Activated gamma-delta T cell treated with Interleukin-2 at 50 U/mL for 16 hours (primary cell): ENCODE measurements around the gene POLR3E.

Experiments used
- DNase-seq: peaks from one replicate; pipeline ENCODE4 v3.0.0-alpha.2; 2020

Gene POLR3E

GRCh38 chr16:22297114-22297870 lies at the start of gene POLR3E:
Gene POLR3E, plus strand, starts transcription at chr16:22297409. Its CDS starts 5,560 bp downstream, at chr16:22302969.
- peak; percentile 100 for DNase-seq

- DNase-seq: no peak
These were observed 46.7 kb upstream of the POLR3E start for GRCh38 chr16:22250522-22250921.

GRCh38 chr16:22252317-22252716 lies 44.9 kb upstream of the POLR3E start:
- no peak for DNase-seq

GRCh38 chr16:22253272-22253671 lies 43.9 kb upstream of the POLR3E start:
- no peak for DNase-seq

GRCh38 chr16:22255335-22255734 lies 41.9 kb upstream of the POLR3E start:
- DNase-seq: no peak

- no peak for DNase-seq
These were observed 39.8 kb upstream of the POLR3E start for GRCh38 chr16:22257440-22257839.

- DNase-seq: no peak
These were observed 36.7 kb upstream of the POLR3E start for GRCh38 chr16:22260490-22260889.

- no peak for DNase-seq
These were observed 34.7 kb upstream of the POLR3E start for GRCh38 chr16:22262460-22262859.

GRCh38 chr16:22264786-22265185 lies 32.4 kb upstream of the POLR3E start:
- no peak for DNase-seq

GRCh38 chr16:22265351-22265750 lies 31.9 kb upstream of the POLR3E start:
- no peak for DNase-seq

GRCh38 chr16:22266546-22266945 lies 30.7 kb upstream of the POLR3E start:
- DNase-seq: no peak

- no peak for DNase-seq
These were observed 29.4 kb upstream of the POLR3E start for GRCh38 chr16:22267764-22268163.

- no peak for DNase-seq
These were observed 26.7 kb upstream of the POLR3E start for GRCh38 chr16:22270525-22270924.

GRCh38 chr16:22272870-22273650 lies 24.1 kb upstream of the POLR3E start:
- DNase-seq: no peak

- no peak for DNase-seq
These were observed 22.3 kb upstream of the POLR3E start for GRCh38 chr16:22274916-22275315.

GRCh38 chr16:22278441-22279230 lies 18.6 kb upstream of the POLR3E start:
- DNase-seq: no peak

GRCh38 chr16:22282254-22282892 lies 14.8 kb upstream of the POLR3E start:
- no peak for DNase-seq

GRCh38 chr16:22284637-22285036 lies 12.6 kb upstream of the POLR3E start:
- no peak for DNase-seq

- DNase-seq: no peak
These were observed 12.1 kb upstream of the POLR3E start for GRCh38 chr16:22285080-22285479.

- DNase-seq: no peak
These were observed 6.2 kb upstream of the POLR3E start for GRCh38 chr16:22291020-22291419.

GRCh38 chr16:22291860-22292318 lies 5.3 kb upstream of the POLR3E start:
- DNase-seq: no peak

GRCh38 chr16:22292320-22292719 lies 4.9 kb upstream of the POLR3E start:
- no peak for DNase-seq
